Activated CD4-positive, alpha-beta T cell treated with anti-CD3 and anti-CD28 coated beads, Interleukin-2, Interleukin-6, amounts not matched to agents 100 ng/mL and 50 ng/mL, durations not matched to agents 16 hours and 8 hours (primary cell): ENCODE data around the gene FOXO3.
"Not testable (repeated sequence)": the region's sequence is repeated elsewhere in the genome, so short reads cannot be mapped to it uniquely, and the experiment has no call there.

Source experiments
- DNase-seq: peaks from one replicate; pipeline ENCODE4 v3.0.0-alpha.2; 2020

The FOXO3 gene

GRCh38 chr6:108635505-108636226 lies 74.9 kb downstream of the FOXO3 start:
- DNase-seq, result peak; percentile 46

GRCh38 chr6:108637963-108638362 lies 77.2 kb downstream of the FOXO3 start:
- DNase-seq, result no peak

GRCh38 chr6:108638993-108639392 lies 78.3 kb downstream of the FOXO3 start:
- DNase-seq, result no peak

- DNase-seq, result no peak
Measured at GRCh38 chr6:108640104-108640503, 79.4 kb downstream of the FOXO3 start.

GRCh38 chr6:108643184-108643583 lies 82.5 kb downstream of the FOXO3 start:
- no peak for DNase-seq

GRCh38 chr6:108644252-108644651 lies 83.5 kb downstream of the FOXO3 start:
- DNase-seq, result no peak

- DNase-seq, result no peak
Measured at GRCh38 chr6:108648191-108648590, 87.5 kb downstream of the FOXO3 start.

GRCh38 chr6:108650325-108650724 lies 89.6 kb downstream of the FOXO3 start:
- no peak for DNase-seq

GRCh38 chr6:108650781-108651180 lies 90.1 kb downstream of the FOXO3 start:
- no peak for DNase-seq

GRCh38 chr6:108651340-108652227 lies 90.9 kb downstream of the FOXO3 start:
- DNase-seq, result no peak

- DNase-seq, result no peak
Measured at GRCh38 chr6:108652375-108652774, 91.7 kb downstream of the FOXO3 start.

GRCh38 chr6:108653949-108654348 lies 93.2 kb downstream of the FOXO3 start:
- no peak for DNase-seq

GRCh38 chr6:108654465-108655106 lies 93.9 kb downstream of the FOXO3 start:
- DNase-seq, result no peak

GRCh38 chr6:108655806-108656651 lies 95.3 kb downstream of the FOXO3 start:
- no peak for DNase-seq

- DNase-seq, result no peak
Measured at GRCh38 chr6:108656836-108657235, 96.1 kb downstream of the FOXO3 start.

GRCh38 chr6:108658174-108658573 lies 97.5 kb downstream of the FOXO3 start:
- DNase-seq, result no peak

- not testable (repeated sequence) for DNase-seq
Measured at GRCh38 chr6:108658785-108659184, 98.1 kb downstream of the FOXO3 start.

GRCh38 chr6:108660251-108660650 lies 99.5 kb downstream of the FOXO3 start:
- no peak for DNase-seq

GRCh38 chr6:108661430-108661829 lies 100.7 kb downstream of the FOXO3 start:
- DNase-seq, result peak; percentile 14

GRCh38 chr6:108661982-108662381 lies 101.3 kb downstream of the FOXO3 start:
- no peak for DNase-seq

- DNase-seq, result no peak
Measured at GRCh38 chr6:108662702-108663101, 102.0 kb downstream of the FOXO3 start.

GRCh38 chr6:108663494-108664064 lies 102.9 kb downstream of the FOXO3 start:
- not testable (repeated sequence) for DNase-seq
